ENCODE results near the gene FIZ1. TPM values are rescaled to one million over a fixed set of nuclear protein-coding genes. Genes with fewer than 3 reads are reported as not detected.

Gene FIZ1
- total RNA-seq, 1 donor from 2014 or later = 21.5 TPM

DNA sequence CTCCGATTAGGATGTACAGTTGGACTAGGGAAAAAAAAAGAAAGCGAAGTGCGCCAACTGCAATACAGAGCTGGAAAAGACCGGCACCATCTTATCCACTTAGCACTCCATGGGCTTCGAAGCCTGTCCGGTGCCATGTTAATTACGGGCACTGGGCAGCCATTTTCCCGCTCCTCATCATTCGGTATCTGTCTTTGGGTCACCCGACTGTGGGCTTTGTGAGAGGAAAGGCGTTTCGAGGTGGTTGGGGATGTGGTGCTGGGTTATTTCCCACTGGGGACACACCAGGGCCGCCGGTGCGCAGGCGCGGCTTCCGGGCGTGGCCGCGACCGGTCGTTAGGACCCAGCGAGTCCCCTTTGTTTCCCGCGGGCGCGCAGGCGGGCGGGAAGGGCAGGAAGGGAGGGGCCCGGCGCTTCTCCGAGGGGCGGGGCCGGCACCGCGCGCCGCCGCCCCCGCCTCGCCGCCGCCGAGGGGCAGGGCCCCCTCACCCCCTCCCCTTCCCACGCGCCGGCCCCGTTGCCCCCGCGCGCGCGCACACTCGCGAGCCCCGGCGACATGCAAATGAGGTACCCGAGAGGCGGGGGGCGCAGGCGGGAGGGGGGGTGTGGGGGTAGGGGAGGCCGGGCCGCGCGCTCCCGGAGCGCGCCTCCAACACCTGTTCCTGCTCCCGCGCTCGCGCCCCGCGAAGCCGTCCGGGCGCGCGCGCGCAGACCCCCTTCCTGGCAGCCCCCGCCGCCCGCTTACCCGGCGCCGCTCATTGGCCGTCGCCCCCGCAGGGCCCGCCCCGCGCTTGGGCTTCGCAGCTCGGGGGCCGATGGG is 735 bp upstream of the FIZ1 start, which contains the start of gene ZNF524:
Gene ZNF524, plus strand, starts transcription at position 447 of the 820 bp plus-strand sequence. CDS start 1,825 bp downstream, outside the sequence.
- Mint-ChIP-seq H3K27ac (ENCODE audit: unreplicated experiment) (peak within 1 kb of the TSS; percentile 99), H3K4me3 (ENCODE audit: unreplicated experiment) (peak within 1 kb of the TSS; percentile 97), H3K27me3 (ENCODE audit: unreplicated experiment) (peaks cover 29% of the 10 kb centered on the region), H3K4me1 (ENCODE audit: unreplicated experiment) (peaks cover 13% of the 10 kb centered on the region), H3K9me3 (ENCODE audit: unreplicated experiment) (no peaks in the 10 kb centered on the region), H3K36me3 (ENCODE audit: low read depth, unreplicated experiment) (peaks cover 26% of the 10 kb centered on the region)
- DNase-seq (ENCODE audit: low spot score) = peak; percentile 85
- TF ChIP-seq, protein P1, sequence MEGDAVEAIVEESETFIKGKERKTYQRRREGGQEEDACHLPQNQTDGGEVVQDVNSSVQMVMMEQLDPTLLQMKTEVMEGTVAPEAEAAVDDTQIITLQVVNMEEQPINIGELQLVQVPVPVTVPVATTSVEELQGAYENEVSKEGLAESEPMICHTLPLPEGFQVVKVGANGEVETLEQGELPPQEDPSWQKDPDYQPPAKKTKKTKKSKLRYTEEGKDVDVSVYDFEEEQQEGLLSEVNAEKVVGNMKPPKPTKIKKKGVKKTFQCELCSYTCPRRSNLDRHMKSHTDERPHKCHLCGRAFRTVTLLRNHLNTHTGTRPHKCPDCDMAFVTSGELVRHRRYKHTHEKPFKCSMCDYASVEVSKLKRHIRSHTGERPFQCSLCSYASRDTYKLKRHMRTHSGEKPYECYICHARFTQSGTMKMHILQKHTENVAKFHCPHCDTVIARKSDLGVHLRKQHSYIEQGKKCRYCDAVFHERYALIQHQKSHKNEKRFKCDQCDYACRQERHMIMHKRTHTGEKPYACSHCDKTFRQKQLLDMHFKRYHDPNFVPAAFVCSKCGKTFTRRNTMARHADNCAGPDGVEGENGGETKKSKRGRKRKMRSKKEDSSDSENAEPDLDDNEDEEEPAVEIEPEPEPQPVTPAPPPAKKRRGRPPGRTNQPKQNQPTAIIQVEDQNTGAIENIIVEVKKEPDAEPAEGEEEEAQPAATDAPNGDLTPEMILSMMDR (IDR thresholded peaks at IDR 0.05; ENCODE audit: unreplicated experiment) = no peak

DNA sequence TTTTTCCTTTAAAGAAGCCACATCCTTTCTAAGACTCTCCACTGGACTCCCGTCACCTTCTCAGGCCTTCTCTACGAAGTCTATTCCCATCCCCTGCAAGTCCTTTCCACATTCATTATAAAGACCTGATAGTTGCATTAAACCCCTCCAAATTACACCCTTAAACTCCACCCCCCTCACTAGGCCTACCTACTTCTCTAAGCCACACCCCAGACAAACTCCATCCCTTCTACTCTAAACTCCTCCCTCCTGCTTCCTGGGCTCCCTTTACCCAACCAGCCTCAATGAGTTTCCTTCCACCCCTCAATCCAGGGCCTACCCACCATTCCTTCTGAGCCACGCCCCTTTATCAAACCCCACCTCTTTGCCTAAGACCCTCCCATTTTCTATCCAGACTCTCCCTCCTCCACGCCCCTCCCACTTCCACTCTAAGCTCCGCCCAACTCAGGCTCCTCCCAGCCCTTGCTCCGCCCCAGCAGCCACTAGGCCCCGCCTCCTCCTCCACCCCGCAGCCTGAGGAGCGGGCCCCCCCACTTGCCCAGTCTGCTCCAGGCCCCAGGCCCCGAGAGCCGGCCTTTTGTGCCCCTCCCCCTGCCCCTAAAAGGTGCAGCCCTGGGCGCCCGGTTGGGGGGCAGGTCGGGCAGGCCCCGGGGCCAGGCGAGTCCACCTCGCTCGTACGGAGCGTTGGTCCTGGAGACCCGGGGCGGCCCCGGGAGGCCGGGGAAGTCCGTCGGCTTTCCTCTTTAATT is 424 bp downstream of the FIZ1 start:
- Mint-ChIP-seq H3K27ac (ENCODE audit: unreplicated experiment) (peak overlapping the region; percentile 99), H3K9me3 (ENCODE audit: unreplicated experiment) (no peaks in the 10 kb centered on the region), H3K4me3 (ENCODE audit: unreplicated experiment) (peak overlapping the region; percentile 97), H3K36me3 (ENCODE audit: low read depth, unreplicated experiment) (peaks cover 30% of the 10 kb centered on the region), H3K4me1 (ENCODE audit: unreplicated experiment) (peaks cover 9% of the 10 kb centered on the region), H3K27me3 (ENCODE audit: unreplicated experiment) (peaks cover 24% of the 10 kb centered on the region)
- DNase-seq (ENCODE audit: low spot score) = peak; percentile 98
- TF ChIP-seq, protein P1 (IDR thresholded peaks at IDR 0.05; ENCODE audit: unreplicated experiment) = no peak

DNA sequence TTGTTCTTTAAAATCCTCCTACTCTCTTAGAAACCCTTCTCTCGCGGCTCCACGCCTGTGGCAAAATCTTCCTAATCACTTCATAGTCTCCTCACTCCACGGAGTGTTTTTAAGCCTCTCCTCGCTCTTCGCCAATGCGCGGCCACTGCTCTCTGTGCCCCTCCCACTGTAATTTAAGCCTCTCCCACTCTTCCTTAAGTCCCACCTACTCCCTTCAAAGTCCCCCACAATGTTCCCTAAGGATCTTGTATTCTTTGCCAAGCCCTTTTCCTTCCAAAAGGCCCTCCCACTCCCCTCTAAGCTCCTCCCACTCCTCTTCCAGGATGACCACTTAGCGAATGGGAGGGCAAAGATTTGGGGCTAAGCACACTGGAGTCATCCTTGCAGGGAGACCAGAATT is 1.3 kb downstream of the FIZ1 start:
- Mint-ChIP-seq H3K27me3 (ENCODE audit: unreplicated experiment) (peaks cover 19% of the 10 kb centered on the region), H3K27ac (ENCODE audit: unreplicated experiment) (peak overlapping the region; percentile 94), H3K9me3 (ENCODE audit: unreplicated experiment) (no peaks in the 10 kb centered on the region), H3K4me3 (ENCODE audit: unreplicated experiment) (peak overlapping the region; percentile 86), H3K4me1 (ENCODE audit: unreplicated experiment) (peaks cover 9% of the 10 kb centered on the region), H3K36me3 (ENCODE audit: low read depth, unreplicated experiment) (peaks cover 30% of the 10 kb centered on the region)
- TF ChIP-seq, protein P1 (IDR thresholded peaks at IDR 0.05; ENCODE audit: unreplicated experiment) = no peak
- no peak for DNase-seq (ENCODE audit: low spot score)

- TF ChIP-seq, protein P1 (IDR thresholded peaks at IDR 0.05; ENCODE audit: unreplicated experiment) = no peak
- DNase-seq (ENCODE audit: low spot score) = no peak
- H3K9me3 Mint-ChIP-seq (ENCODE audit: unreplicated experiment) = no peaks in the 10 kb centered on the region
- peaks cover 9% of the 10 kb centered on the region for H3K4me1 Mint-ChIP-seq (ENCODE audit: unreplicated experiment)
- H3K36me3 Mint-ChIP-seq (ENCODE audit: low read depth, unreplicated experiment) = peaks cover 30% of the 10 kb centered on the region
- peaks cover 19% of the 10 kb centered on the region for H3K27me3 Mint-ChIP-seq (ENCODE audit: unreplicated experiment)
- H3K27ac Mint-ChIP-seq (ENCODE audit: unreplicated experiment) = no peak overlapping the region
- H3K4me3 Mint-ChIP-seq (ENCODE audit: unreplicated experiment) = no peak overlapping the region
These were observed 1.8 kb downstream of the FIZ1 start for GRCh38 chr19:55597501-55597921.
